HG03135 (cell line): ENCODE data around the gene BRPF1.

Source experiments
- ATAC-seq: cut with Tn5 transposase; IDR thresholded peaks from one replicate; pipeline ENCODE4 v1.9.1; 2021; ENCODE audit warnings: mild to moderate bottlenecking, moderate library complexity; ENCODE audit not compliant: unreplicated experiment

The BRPF1 gene

GRCh38 chr3:9731206-9732079 lies at the start of gene BRPF1:
TSS of gene BRPF1 (plus strand) at chr3:9731735. CDS start at chr3:9734141, 2,406 bp downstream.
- ATAC-seq, result peak; percentile 89

GRCh38 chr3:9682096-9682495 lies 49.4 kb upstream of the BRPF1 start:
- no peak for ATAC-seq

- ATAC-seq, result no peak
Observed at GRCh38 chr3:9683426-9683825, 48.1 kb upstream of the BRPF1 start.

- ATAC-seq, result no peak
Observed at GRCh38 chr3:9685216-9686049, 46.1 kb upstream of the BRPF1 start.

- ATAC-seq, result no peak
Observed at GRCh38 chr3:9686050-9686550, 45.4 kb upstream of the BRPF1 start.

- no peak for ATAC-seq
Observed at GRCh38 chr3:9686703-9687102, 44.8 kb upstream of the BRPF1 start.

- no peak for ATAC-seq
Observed at GRCh38 chr3:9687514-9687913, 44.0 kb upstream of the BRPF1 start.

GRCh38 chr3:9688961-9689360 lies 42.6 kb upstream of the BRPF1 start:
- no peak for ATAC-seq

- no peak for ATAC-seq
Observed at GRCh38 chr3:9689757-9690156, 41.8 kb upstream of the BRPF1 start.

- ATAC-seq, result peak; percentile 94
Observed at GRCh38 chr3:9690451-9691450, 40.8 kb upstream of the BRPF1 start.

- no peak for ATAC-seq
Observed at GRCh38 chr3:9691636-9692035, 39.9 kb upstream of the BRPF1 start.

- ATAC-seq, result no peak
Observed at GRCh38 chr3:9692416-9692815, 39.1 kb upstream of the BRPF1 start.

- ATAC-seq, result no peak
Observed at GRCh38 chr3:9695345-9695744, 36.2 kb upstream of the BRPF1 start.

- ATAC-seq, result no peak
Observed at GRCh38 chr3:9695746-9696145, 35.8 kb upstream of the BRPF1 start.

- ATAC-seq, result no peak
Observed at GRCh38 chr3:9696480-9697220, 34.9 kb upstream of the BRPF1 start.

GRCh38 chr3:9697892-9698291 lies 33.6 kb upstream of the BRPF1 start:
- ATAC-seq, result no peak

GRCh38 chr3:9698293-9698692 lies 33.2 kb upstream of the BRPF1 start:
- ATAC-seq, result no peak

- ATAC-seq, result no peak
Observed at GRCh38 chr3:9700536-9700935, 31.0 kb upstream of the BRPF1 start.

GRCh38 chr3:9701006-9701405 lies 30.5 kb upstream of the BRPF1 start:
- no peak for ATAC-seq

GRCh38 chr3:9701711-9702110 lies 29.8 kb upstream of the BRPF1 start:
- no peak for ATAC-seq
